GM19467 (cell line): ENCODE measurements around the gene TP63.

Experiments
- ATAC-seq: cut with Tn5 transposase; IDR thresholded peaks from one replicate; pipeline ENCODE4 v1.9.1; 2021; ENCODE audit warnings: mild to moderate bottlenecking, moderate library complexity; ENCODE audit not compliant: unreplicated experiment

Gene TP63

DNA sequence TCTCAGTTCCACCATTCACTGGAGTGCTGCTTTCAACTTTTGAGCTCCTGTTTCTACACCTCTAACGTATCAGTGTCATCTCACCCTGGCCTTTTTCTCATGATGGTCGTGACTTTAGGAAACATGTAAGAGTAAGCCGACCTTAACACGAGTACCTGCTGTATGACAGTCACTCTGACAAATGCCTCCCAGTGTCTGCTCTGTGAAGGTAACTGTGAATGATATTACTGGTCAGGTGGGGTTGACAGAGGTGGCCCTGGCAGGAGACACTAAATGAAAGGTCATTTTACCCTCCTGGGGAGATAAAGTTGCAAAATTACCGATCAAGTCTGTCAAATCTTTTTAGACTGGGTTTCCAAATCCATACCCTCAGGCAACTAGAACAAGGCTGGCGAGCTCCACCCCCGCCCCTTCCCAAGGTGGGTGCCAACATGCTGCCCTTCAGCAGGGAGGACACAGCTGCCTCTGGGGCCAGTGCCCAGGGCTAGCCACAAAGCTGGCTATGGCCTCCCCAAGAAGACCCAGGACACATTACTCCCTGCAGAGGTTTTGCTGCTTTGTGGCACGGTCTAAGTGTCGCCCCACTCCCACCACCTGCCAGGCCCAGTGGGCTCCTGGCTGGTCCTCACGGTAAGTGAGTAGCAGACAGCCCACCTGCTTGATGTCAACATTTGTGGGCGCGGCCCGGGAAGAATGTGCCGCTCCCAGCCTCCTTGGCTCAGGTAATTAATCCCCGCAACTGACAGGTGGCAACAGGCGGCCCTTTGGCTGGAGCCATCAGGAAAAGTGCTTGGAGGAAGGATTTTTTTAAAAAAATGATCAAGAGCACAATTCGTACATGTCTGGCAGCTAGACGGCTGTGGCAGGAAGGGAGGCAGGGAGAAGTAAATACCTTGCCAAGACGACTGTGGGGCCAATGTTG, 211.8 kb downstream of the TP63 start:
- no peak for ATAC-seq

DNA sequence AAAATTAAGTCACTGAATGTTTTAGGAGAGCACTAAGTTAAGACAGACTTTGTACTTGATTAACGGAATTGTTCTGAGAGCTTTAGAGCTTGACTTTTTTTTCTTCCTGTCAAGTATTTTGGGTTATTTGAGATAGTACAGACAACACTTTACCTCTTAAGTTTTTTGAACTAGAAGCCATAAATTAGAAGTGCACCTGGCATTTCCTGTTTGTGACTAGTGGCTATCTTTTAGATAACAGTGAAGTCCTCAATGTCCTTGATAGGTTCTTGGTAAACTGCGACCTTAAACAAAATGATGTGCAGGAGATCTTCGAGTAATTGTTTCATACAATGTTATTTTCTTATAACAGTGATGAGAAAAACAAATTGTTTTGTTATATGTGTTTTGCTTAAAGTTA, 213.9 kb downstream of the TP63 start:
- no peak for ATAC-seq

DNA sequence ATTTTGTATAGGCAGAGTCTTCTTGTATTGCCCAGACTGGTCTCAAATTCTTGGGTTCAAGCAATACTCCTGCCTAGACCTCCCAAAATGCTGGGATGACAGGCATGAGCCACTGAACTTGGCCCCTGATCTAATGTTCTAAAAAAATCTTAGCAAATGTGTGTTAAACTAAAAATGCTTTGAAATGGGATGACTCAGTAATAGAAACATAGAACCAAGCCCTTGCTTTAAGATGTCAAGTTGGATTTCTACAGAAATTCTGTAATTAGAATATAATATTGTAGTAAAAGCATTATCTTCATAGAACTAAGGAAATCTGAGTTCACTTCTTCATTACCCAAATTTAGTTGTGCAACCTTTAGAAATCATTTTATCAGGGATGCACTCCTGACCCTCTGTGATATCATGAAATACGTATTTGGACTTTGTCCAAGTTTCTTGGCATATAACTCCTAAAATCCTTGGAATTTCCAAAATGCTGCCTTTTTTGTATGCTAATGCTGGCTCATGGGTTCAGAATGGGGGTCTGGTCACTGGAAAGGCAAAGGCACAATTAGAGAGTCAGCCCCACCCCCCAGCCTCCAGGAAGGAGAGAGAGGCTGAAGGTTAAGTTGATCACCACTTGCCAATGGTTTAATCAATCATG, 217.3 kb downstream of the TP63 start:
- no peak for ATAC-seq

DNA sequence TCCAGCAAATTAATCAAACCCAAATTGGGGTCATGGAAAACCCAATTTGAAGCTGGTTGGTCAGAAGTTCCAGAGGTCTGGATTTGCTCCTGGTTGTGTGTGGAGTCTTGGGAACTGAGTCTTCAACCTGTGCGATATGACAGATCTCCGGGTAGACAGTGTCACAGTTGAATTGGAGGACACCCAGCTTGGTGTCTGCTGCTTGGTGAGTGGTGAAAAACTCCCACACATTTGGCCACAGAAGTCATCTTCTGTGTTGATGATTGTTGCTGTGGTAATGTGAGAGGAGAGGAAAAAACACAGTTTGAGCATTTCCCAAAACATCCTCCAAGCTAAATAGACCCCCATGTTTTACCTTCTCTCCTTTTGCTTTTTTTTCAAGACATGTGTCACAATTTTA, 218.1 kb downstream of the TP63 start:
- ATAC-seq = no peak

DNA sequence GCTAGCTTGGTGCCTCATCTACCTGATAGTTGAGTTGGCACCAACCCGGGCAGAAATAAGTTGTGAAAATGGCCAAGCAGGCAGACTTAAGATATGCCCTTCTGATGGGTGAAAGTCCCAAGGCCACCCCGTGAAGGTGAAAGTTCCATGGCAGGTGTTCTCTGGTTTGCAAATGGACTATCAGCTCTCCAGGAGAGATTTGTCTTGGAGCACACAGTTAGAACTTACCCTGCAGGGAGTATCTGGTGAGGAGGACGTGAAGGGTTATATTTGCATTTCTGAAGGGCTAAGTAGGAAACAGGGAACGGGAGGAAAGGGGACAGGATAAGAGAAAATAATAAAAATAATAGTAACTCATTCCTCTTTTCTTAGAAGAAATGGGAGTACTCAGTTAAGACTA, 220.5 kb downstream of the TP63 start:
- ATAC-seq = no peak

DNA sequence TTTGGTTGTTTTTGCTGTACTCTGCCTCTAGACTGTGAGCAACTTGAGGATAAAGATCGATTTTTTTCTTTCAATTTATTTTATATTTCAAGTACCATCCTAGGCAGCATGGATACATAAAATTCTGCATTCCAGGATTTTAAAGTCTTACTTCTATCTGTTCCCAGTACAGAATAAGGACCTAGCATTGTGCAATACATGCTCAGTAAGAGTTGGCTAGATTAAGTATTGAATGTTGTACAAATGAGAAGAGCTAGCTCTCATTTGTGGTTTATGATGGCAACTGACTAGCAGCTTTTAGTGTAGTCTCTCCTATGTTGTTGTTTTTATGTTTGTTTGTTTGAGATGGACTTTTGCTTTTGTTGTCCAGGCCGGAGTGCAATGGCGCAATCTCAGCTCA, 222.7 kb downstream of the TP63 start:
- no peak for ATAC-seq

DNA sequence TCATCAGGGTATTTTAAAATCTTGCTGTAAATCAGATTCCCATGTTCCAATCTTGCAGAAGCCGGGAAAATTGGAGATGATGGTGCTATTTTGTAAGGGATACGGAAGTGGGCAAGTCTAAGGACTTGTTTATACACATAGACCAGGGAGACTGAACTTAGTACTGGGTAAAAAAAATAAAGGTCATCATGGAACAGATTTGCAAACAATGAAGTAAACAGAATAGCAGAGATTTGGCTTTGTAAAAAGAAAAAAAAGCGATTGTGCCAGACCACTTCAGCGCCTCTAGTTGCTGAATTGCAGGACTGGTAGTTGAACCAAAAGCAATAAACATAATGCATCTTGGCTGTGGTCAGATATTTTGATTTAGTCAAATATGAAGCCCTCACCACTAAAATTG, 229.1 kb downstream of the TP63 start:
- no peak for ATAC-seq

DNA sequence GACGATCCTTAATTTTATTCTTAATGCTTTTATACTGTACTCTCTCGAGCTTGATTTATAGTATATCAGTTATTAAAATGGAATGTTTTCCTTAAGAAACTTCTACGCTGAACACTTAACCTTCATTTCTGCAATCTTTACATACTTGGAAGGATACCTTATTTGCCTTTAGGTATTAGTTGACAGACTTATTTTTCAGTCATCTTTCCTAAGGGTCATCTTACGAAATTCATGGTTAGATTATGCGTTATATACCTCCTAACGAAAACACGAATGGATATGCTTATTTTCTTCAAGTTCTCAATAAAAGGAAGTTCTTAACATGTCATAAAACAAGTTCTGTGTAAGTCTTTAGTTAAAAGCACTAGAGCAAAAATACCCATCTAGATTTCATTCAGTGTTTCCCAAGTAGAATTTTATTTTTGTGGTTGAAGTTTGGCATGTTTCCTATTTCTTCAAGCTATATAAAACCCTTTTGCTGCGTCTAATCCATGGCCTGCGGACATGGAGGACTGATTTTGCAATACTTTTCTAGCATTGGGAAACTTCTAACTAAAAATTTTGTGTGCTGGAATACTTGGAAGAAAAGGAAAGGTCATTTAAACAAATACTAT, 231.3 kb downstream of the TP63 start:
- ATAC-seq = no peak

DNA sequence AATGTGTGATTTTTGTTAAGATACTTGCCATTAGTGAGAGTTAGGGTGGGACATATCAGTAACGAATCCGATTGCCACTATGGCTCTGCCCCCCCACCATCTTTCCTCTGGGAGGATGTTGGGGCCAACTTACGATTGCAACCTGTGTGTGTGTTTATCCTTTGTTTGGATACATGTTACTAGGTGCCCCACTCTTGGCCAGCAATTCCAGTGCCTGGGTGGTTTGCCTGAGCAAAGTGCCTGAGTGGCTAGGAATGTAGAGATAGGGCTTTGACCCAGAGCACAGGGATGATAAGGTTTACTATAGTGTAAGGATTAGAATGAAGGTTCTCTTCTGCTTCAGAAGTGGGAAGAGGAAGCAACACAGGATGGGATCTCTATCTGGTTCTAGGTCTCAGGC, 231.8 kb downstream of the TP63 start:
- no peak for ATAC-seq

DNA sequence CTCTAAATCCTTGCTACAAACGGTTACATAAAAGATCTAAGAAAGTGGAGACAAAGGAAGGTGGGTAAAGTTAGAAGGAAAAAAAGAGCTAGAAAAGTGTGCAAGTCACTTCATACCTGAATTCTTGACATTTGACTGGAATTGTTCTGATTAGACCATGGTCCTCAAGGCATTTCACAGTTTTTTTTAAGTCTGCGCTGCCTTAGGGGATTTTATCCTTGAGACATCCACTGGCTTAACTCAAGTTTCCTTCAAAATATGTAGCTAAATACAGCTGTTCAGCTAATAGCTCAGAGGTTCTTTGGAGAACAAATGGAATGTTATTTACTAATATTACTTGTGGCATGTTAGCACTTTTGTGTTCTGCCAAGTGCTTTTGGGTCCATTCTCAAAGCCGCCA, 236.9 kb downstream of the TP63 start:
- no peak for ATAC-seq

DNA sequence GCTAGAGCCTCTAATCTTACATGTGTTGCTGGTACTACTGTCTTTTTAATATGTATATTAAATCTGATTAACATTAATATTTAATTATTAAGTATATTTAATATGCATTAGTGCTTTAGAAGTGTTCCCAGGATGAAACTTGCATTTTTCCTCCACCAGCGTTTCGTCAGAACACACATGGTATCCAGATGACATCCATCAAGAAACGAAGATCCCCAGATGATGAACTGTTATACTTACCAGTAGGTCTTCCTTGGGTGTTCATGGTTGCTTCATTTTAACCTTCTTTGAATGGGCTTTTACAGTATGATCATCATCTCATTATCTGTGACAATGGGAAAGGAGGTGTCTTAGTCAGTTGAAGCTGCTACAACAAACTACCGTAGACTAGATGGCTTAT, 238.0 kb downstream of the TP63 start:
- ATAC-seq = no peak

DNA sequence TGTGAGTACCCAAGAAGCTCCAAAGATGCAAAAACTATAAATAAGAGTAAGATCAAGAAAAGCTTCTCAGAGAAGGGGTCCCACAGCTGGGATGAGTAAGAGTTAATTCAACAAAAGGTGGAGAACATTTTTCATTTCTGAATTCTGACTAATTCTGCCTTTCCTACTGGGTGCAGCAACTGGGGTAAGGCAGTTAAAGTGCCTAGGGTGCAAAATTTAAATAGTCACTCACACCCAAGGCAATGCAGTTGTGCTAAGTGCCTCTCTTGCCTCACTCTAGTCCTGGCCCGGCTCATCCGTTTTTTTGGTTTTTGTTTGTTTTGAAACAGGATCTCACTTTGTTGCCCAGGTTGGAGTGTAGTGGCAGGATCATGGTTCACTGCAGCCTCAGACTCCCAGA, 240.2 kb downstream of the TP63 start:
- ATAC-seq = no peak

DNA sequence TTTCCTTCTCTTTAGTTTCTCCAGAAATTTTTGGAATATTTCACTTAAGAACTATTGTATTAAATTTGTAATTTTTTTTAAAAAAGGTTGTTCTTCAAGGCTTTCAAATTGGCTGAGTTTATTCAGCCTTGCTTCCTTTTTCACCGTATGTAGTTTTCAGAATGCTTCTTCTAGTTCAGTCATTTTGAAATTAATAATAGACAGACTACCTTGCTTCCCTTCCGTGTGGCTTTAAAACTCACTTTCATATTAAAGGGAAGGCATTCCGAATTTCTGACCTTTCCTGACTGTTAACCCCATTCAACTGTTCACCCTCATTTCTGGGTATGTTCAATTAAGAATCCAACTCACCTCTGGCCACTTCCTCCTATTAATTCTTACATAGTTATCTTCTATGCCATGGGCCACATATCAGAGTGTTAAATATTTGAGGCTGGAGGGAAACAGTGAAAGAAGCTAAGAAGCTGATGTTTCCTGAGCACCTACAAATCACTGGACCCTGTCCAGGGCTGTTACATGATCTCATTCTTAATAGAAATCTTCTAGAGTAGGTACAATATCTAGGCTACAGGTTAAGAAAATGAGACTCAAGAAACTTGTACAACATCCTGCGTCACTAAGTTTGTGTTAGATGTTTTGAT, 252.0 kb downstream of the TP63 start:
- peak; percentile 75 for ATAC-seq

DNA sequence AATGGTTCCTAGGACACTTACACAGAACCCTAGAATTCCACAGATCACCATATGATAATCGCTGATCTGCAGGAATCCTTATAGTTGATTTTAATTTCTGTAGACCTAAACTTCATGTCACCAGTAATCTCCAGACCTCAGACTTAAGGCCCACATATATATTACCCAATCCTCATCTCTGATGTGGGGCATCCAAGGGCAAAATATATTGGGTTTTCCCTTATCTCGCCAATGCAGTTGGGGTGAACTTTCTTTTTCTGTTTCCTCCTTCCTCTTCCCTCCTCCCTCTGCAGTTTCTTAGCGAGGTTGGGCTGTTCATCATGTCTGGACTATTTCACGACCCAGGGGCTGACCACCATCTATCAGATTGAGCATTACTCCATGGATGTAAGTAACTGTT, 259.3 kb downstream of the TP63 start:
- ATAC-seq = no peak

DNA sequence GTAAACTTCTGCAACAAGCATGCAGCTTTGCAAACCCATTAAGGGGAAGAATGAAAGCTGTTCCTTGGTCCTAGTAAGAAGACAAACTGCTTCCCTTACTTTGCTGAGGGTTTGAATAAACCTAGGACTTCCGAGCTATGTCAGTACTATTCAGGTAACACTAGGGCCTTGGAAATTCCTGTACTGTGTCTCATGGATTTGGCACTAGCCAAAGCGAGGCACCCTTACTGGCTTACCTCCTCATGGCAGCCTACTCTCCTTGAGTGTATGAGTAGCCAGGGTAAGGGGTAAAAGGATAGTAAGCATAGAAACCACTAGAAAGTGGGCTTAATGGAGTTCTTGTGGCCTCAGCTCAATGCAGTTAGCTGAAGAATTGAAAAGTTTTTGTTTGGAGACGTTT, 265.3 kb downstream of the TP63 start:
- ATAC-seq = no peak

DNA sequence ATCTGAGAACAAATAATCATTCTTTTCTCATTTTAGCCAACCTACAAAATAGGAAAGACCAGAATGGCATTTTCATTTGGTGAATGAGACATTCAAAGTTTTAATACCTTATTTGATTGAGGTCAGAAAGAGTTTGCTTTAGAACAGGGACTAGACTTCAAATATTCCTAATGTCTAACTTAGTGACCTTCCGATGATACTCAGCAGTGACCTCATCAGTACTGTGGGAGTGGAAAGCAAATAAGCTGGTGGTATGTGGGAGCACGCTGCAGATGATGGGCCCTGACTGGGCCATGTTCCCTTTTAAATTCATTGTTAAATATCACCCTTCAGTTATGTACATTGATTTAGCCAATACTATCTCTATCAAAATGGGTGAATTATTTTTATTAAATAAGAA, 266.2 kb downstream of the TP63 start:
- no peak for ATAC-seq

DNA sequence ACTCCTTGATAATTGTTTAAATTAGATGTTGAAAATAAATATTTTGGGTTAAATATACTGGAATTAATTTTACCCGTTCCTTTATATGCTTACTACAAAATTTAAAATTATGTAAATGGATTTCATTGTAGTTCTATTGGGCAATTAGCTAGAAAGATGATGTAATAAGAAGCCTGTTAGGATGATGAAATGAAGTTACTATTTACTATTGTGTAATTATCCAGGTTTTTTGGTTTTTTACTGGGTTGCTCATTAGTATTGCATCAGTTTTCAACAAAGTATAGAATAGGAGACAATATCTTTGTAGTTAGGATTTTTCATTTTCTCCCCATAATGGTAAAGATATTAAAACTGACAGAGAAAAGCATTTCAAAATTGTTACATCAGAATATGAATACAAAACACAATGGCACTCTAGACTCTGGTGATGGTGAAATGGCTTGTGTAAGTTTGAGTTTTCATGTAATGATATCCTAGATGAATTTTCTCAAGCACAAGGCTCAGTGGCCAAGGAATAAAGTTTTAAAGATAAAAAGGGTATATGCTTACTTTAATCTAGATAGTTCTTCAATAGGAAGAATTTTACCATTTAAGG, 267.5 kb downstream of the TP63 start:
- no peak for ATAC-seq

DNA sequence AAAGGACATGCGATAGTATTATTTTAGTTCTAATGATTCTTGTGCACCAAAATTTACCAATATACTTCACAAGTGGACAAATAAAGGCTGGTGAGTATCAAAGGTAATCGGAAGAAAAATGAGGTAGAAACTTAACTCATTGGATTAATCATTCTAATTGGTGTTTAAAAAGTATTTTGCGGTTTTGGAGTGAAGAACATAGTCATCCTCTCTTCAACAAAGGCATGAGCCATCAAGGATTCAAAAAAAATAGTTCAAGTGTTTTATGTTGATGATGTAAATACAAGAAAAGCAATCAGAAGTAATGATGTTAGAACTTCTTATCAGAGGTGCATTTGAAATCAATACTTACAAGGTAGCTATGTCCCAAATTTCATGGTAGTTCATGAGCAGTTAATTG, 268.0 kb downstream of the TP63 start:
- ATAC-seq = no peak

DNA sequence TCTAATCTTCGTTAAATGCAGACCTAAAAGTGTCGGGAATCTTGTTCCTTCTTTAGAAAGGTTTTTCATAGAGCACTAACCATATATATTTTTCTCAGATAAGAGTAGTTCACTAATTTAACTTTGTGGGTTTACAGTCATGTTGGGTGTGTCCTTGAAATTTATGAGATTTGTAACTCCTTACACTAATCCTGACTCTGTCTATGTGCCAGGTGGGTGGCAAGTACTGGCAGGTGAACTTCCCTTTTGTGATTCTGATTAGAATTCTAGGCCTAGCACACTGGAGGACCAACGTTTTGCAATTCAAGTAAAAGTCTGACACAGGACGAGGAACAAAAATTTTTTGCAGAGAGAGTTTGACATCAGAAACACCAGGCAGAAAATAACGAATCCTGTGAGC, 269.4 kb downstream of the TP63 start:
- no peak for ATAC-seq

DNA sequence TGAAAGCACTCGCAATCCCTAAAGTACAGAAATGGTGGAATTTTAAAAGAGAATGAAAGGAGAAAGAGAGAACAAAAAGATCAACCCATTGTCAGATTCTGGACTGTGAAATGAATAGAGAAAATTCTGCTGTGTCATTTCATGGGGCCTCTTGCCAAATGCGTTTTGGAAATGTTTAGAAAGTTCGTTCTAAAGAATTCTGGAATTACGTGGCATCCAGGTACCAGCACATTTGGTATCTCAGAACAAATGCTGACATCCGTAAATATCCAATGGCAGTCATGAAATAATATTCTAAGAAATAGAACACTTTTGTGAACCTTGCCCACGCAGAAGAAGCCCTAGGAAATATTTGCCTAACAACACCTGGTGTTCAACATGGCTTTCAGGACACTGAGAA, 270.3 kb downstream of the TP63 start:
- ATAC-seq = no peak
